ENCODE data around the gene ATG16L1.

Gene ATG16L1

DNA sequence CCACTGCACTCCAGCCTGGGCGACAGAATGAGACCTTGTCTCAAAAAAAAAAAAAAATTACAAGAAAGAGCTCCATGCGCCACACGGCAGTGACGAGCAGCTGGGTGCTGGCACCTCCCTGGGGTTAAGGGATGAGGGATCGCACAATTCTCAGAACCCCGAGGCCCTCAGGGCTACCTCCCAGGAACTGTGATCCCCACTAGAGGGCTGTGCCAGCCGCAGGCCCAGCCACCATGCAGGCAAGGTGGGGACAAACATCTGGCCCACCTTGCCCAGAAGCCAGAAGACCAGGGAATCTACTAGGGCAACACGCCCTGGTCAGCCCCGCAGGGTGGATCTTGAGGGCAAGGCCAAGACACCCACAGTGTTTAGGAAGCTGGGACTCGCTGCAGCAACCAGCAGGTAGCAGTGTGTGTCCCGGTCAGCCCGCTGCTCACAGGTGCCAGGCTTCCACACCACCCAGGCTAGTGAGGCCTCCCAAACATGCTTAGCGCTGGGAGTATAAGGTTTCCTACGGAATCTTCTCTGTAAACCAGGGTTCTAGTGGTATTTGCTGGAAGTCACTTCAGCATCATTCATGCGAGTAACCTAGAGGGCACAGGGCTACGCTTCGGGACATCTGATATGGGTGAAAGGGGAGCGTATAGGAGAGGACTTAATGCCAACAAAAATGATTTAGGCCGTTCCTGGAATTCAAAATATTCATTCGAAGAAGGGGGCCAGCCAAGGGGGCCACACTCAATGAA, 62.9 kb downstream of the ATG16L1 start:
- in situ Hi-C loops (cut with MboI; ENCODE audit: low pct_unique_long_range_greater_than_20kb, low sequenced_read_pairs, unreplicated experiment) = no loop called here
- TF ChIP-seq, protein P1, sequence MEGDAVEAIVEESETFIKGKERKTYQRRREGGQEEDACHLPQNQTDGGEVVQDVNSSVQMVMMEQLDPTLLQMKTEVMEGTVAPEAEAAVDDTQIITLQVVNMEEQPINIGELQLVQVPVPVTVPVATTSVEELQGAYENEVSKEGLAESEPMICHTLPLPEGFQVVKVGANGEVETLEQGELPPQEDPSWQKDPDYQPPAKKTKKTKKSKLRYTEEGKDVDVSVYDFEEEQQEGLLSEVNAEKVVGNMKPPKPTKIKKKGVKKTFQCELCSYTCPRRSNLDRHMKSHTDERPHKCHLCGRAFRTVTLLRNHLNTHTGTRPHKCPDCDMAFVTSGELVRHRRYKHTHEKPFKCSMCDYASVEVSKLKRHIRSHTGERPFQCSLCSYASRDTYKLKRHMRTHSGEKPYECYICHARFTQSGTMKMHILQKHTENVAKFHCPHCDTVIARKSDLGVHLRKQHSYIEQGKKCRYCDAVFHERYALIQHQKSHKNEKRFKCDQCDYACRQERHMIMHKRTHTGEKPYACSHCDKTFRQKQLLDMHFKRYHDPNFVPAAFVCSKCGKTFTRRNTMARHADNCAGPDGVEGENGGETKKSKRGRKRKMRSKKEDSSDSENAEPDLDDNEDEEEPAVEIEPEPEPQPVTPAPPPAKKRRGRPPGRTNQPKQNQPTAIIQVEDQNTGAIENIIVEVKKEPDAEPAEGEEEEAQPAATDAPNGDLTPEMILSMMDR (IDR thresholded peaks at IDR 0.05; ENCODE audit: extremely low read depth, insufficient read depth, missing control alignments) = no peak
- no peak for DNase-seq (ENCODE audit: low spot score)

DNA sequence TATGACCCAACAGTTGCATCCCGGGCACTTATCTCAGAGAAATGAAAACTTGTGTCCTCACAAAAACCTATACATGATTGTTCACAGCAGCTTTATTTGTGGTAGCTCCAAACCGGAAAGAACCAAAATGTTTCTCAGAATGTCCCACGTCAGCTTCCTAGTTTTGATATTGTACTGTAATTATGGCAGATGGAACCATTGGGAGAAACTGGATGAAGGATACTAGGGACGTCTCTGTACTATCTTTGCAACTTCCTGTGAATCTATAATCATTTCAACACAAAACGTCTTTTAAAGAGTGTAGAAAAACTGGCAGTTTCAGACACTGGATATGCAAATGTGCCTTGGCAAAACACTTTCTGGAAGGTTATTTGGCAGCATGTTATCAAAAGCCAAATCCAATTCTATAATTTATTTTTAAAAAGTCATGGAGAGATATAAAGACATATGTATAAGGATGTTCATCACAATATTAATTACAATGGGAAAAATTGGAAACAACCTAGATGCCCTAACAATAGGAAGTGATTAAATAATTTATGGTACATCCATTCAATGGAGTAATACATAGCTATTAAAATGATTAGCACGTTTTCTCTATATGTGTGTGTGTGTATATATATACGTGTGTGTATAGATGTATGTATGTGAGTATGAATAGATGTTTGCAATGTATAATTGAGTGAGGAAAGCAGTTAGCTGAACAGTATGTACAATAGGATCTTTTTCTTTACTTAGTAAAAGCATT, 65.9 kb downstream of the ATG16L1 start:
- TF ChIP-seq, protein P1 (IDR thresholded peaks at IDR 0.05; ENCODE audit: extremely low read depth, insufficient read depth, missing control alignments) = no peak
- in situ Hi-C loops (cut with MboI; ENCODE audit: low pct_unique_long_range_greater_than_20kb, low sequenced_read_pairs, unreplicated experiment) = no loop called here
- no peak for DNase-seq (ENCODE audit: low spot score)

DNA sequence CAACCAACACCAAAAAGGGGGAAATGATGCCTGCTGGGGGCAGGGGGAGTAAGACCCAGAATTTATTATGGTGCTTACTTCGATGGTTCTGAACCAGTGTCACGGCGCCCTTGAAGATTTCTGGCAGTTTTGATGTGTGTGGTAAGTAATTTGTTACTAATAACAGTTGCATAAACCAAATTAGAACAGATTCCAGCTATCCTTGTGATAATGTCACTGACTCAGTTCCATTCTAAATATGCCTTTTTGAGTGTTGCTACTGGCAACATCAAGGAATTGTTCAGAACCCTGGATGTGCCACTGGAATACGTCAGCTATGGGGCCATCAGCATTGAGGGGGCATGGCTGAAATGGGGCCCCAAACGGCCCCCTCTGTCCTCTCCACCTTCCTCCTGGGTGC, 67.8 kb downstream of the ATG16L1 start:
- no peak for DNase-seq (ENCODE audit: low spot score)
- in situ Hi-C loops (cut with MboI; ENCODE audit: low pct_unique_long_range_greater_than_20kb, low sequenced_read_pairs, unreplicated experiment) = no loop called here
- TF ChIP-seq, protein P1 (IDR thresholded peaks at IDR 0.05; ENCODE audit: extremely low read depth, insufficient read depth, missing control alignments) = no peak

DNA sequence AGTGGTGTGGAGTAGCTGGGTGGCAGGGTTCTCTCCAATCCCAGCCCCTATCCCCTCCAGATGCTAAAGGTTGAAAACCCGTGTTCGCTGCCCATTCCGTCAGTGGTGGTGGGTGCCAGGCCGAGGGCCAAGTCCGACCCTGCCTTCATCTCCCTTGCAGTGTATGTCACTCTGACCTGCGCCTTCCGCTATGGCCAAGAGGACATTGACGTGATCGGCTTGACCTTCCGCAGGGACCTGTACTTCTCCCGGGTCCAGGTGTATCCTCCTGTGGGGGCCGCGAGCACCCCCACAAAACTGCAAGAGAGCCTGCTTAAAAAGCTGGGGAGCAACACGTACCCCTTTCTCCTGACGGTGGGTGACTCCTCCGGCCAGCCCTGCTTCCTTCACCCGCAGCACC, 69.0 kb downstream of the ATG16L1 start:
- DNase-seq (ENCODE audit: low spot score) = no peak
- TF ChIP-seq, protein P1 (IDR thresholded peaks at IDR 0.05; ENCODE audit: extremely low read depth, insufficient read depth, missing control alignments) = no peak
- in situ Hi-C loops (cut with MboI; ENCODE audit: low pct_unique_long_range_greater_than_20kb, low sequenced_read_pairs, unreplicated experiment) = no loop called here

DNA sequence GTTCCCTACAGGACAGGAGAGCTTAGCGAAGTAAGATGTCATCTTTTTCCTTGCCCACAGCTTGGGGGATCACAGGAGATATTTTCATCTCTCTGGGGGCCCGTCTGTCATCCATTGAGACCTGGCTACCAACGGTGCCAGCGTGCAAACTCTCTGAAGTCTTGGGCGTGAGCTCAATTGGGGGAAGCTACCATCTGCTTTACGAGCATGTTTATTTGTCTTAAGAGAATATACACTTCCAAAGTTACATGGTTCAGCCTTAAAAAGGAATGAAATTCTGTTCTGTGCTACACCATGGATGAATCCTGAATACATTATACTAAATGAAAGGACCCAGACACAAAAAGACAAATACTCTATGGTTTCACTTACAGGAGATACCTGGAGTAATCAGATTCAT, 69.7 kb downstream of the ATG16L1 start:
- in situ Hi-C loops (cut with MboI; ENCODE audit: low pct_unique_long_range_greater_than_20kb, low sequenced_read_pairs, unreplicated experiment) = no loop called here
- no peak for DNase-seq (ENCODE audit: low spot score)
- TF ChIP-seq, protein P1 (IDR thresholded peaks at IDR 0.05; ENCODE audit: extremely low read depth, insufficient read depth, missing control alignments) = no peak

DNA sequence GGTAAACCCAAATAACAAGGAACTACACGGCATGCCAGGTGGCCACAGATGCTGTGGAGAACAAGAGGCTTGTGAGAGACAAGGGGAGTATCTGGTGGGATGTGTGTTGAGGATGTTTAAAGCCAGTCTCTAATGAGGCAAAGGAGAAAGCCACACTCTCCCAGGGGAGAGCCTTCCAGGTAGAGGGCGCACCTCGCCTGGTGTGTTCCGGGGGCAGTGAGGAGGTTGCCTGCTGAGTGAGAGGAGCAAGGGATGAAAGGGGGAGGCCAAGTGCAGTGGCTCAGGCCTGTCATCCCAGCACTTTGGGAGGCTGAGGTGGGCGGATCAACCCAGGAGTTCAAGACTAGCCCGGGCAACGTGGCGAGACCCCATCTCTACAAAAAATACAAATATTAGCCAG, 72.4 kb downstream of the ATG16L1 start:
- DNase-seq (ENCODE audit: low spot score) = no peak
- in situ Hi-C loops (cut with MboI; ENCODE audit: low pct_unique_long_range_greater_than_20kb, low sequenced_read_pairs, unreplicated experiment) = no loop called here
- TF ChIP-seq, protein P1 (IDR thresholded peaks at IDR 0.05; ENCODE audit: extremely low read depth, insufficient read depth, missing control alignments) = no peak

All from GM13977 (cell line).